GM10266 (cell line): ENCODE results near the gene BCAN.

Experiments
- DNase-seq: peaks from one replicate; pipeline ENCODE4 v3.0.0; 2012; ENCODE audit errors: extremely low spot score
- CTCF ChIP-seq: IDR thresholded peaks from 2 replicates; pipeline ENCODE4 v1.5.1; 2012; ENCODE audit warnings: mild to moderate bottlenecking, low read depth; ENCODE audit not compliant: control insufficient read depth, insufficient read depth; ENCODE audit errors: missing control alignments

Gene BCAN

GRCh38 chr1:156698995-156699394 is 57.1 kb downstream of the BCAN start:
- TF ChIP-seq CTCF = no peak

GRCh38 chr1:156700736-156701531 is 59.0 kb downstream of the BCAN start:
- no peak for DNase-seq
- TF ChIP-seq CTCF = no peak

More at GRCh38 chr1:156698995-156699394, 57.1 kb downstream of the BCAN start:
- DNase-seq = no peak

- DNase-seq = no peak
- TF ChIP-seq CTCF = no peak
Measured at GRCh38 chr1:156703336-156703735, 61.4 kb downstream of the BCAN start.

- DNase-seq = no peak
Measured at GRCh38 chr1:156703741-156704140, 61.8 kb downstream of the BCAN start.

GRCh38 chr1:156704166-156704711 is 62.3 kb downstream of the BCAN start:
- no peak for DNase-seq
- no peak for TF ChIP-seq CTCF

More at GRCh38 chr1:156703741-156704140, 61.8 kb downstream of the BCAN start:
- no peak for TF ChIP-seq CTCF

- no peak for TF ChIP-seq CTCF
- DNase-seq = no peak
Measured at GRCh38 chr1:156704930-156705320, 63.0 kb downstream of the BCAN start.

- TF ChIP-seq CTCF = no peak
Measured at GRCh38 chr1:156705321-156705917, 63.5 kb downstream of the BCAN start, which contains the start of gene CRABP2. CRABP2 (minus strand) TSS chr1:156705583; CDS start chr1:156705446, 137 bp downstream.

More at GRCh38 chr1:156705321-156705917, 63.5 kb downstream of the BCAN start, which contains the start of gene CRABP2:
- no peak for DNase-seq
